SK-N-SH (cell line): ENCODE data around the gene MCTP2.

Experiments
- CTCF ChIP-seq: fragments of 200-600 bp; sonication (generic); IDR thresholded peaks from 2 replicates; pipeline ENCODE4 v1.6.1; 2017; ENCODE audit warnings: antibody characterized with exemption, mild to moderate bottlenecking, moderate library complexity
- ELF1 ChIP-seq: IDR thresholded peaks from 2 replicates; pipeline ENCODE4 v1.4.0; 2012
- FOXJ3 ChIP-seq: sonication (generic); formaldehyde crosslinking; IDR thresholded peaks from 2 replicates; pipeline ENCODE4 v1.5.1; 2020; ENCODE audit warnings: mild to moderate bottlenecking, missing genetic modification reagents
- MXI1 ChIP-seq: IDR thresholded peaks from 2 replicates; pipeline ENCODE4 v1.6.1; 2012; ENCODE audit warnings: mild to moderate bottlenecking, low read depth, low read length, improper control_type of control experiment
- SMC3 ChIP-seq: IDR thresholded peaks from 2 replicates; pipeline ENCODE4 v1.6.1; 2012; ENCODE audit warnings: low read depth, low read length, improper control_type of control experiment

GRCh38 chr15:94294556-94294955 lies 63.2 kb downstream of the MCTP2 start:
- no peak for TF ChIP-seq SMC3
- no peak for TF ChIP-seq CTCF
- no peak for TF ChIP-seq MXI1
- TF ChIP-seq FOXJ3 (CRISPR knock-in tag): no peak
- no peak for TF ChIP-seq ELF1
